Mucosa of gallbladder (tissue), 1 donor: Measurements from ENCODE around the gene ADAMTS18. TPM values are rescaled to one million over a fixed set of nuclear protein-coding genes. Genes with fewer than 3 reads are reported as not detected.
A peak's percentile ranks its signal among the peaks of the same experiment; 100 is the strongest.
"Not testable (repeated sequence)": the region's sequence is repeated elsewhere in the genome, so short reads cannot be mapped to it uniquely, and the experiment has no call there.

Experiments
- DNase-seq: peaks from one replicate; pipeline ENCODE4 v3.0.0-alpha.2; 2020; ENCODE audit warnings: low spot score
- total RNA-seq: library from RNA; stranded (reverse); gene quantifications from one replicate; pipeline ENCODE4 v1.2.1, GENCODE V29; 2021
- donor health status: DM: no; HTN: no; CAD: no.

ADAMTS18 gene
- total RNA-seq, 1 donor from 2014 or later = not detected

DNA sequence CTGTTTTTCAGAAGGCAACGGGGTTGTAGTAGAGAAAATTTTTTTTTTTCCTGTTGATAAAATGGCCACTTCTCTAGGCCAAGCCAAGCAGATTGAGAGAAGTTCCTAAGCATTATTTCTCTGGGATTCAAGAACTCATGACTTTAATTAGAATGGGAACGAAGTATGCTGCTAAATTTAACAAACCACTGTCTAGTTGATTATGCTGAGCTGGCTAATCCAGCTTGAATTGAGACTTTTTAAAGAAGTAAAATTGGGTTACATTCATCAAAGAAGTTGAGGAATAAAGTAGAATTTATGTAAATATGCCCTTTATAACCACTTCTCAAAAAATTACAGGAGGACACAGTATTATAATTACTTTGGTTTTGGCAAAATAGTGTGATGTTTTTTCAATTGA lies 152.5 kb downstream of the ADAMTS18 start:
- no peak for DNase-seq

DNA sequence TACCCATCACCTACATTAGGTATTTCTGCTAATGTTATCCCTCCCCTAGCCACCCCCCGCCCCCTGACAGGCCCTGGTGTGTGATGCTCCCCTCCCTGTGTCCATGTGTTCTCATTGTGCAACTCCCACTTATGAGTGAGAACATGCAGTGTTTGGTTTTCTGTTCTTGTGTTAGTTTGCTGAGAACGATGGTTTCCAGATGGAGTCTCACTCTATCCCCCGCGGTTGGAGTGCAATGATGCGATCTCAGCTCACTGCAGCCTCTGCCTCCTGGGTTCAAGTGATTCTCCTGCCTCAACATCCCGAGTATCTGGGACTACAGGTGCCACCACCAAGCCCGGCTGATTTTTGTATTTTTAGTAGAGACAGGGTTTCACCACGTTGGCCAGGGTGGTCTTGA lies 155.5 kb downstream of the ADAMTS18 start:
- DNase-seq = not testable (repeated sequence)

DNA sequence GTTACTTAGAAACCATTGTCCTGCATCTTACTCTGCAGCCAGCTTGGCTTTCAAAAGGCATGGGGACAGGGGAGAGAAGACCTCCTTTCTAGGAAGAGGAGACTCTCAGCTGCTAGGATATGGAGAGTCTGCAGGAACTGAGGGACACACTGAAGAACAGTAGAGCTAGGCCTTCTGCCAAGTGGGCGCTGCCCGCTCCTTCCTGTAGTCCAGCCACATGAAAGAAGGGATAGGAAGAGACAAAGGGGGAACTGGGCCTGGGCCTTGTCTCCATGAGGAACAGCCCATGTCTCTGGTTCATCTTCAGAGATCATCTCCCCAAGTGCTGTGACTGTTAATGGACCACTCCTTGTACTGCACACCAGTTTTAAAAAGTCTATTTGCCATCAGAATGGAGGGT lies 157.3 kb downstream of the ADAMTS18 start:
- no peak for DNase-seq

DNA sequence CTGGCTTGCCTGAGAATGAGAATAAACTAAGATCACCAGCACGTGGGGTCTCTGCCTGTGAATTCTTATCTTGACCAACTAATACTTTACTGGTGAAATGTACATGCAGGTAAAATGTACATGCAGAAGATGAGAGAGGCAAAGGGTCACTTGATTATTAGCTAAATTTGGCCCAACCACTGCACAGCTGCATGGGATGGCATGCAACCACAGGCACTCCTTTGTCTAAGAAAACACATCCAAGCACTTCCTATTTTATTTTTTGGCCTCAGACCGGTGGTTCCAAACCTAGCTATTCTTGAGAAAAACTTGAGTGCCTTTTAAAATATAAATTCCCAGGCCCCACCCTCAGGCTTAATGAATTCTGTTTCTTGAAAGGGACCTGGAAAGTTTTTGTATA lies 157.7 kb downstream of the ADAMTS18 start:
- no peak for DNase-seq

DNA sequence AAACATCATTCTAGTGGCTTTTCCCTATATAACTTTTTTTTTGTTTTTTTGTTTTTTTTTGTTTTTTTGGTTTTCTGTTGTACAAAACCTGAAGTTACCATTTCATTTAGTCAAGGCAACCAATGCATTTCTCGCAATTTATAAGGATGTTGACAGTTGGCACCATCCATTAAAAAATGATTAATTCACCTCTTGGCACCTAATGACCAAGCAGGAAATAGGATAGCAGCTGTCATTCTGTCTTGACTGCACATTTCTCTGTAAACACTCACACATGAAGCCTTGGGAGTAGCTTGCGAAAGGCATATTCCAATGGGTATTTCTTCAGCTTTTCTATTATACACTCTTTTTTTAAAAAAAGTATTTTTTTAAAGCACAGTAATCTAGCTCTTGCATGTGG lies 158.2 kb downstream of the ADAMTS18 start:
- DNase-seq = no peak

DNA sequence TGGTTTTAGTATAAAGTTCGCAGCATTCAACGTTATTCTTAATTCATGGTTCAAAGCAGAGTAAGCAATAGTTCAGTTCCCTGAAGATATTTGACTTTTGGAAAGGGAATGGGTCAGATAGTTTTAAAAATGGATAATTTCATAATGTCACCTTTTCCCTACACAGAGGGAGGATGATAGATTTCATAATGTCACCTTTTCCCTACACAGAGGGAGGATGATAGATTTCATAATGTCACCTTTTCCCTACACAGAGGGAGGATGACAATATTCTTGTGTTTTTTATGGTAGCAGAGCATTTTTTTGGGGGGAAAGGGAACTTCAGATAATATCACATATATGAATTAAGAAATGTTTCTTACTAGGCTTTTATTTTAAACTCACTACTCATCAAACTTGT lies 159.5 kb downstream of the ADAMTS18 start:
- not testable (repeated sequence) for DNase-seq

DNA sequence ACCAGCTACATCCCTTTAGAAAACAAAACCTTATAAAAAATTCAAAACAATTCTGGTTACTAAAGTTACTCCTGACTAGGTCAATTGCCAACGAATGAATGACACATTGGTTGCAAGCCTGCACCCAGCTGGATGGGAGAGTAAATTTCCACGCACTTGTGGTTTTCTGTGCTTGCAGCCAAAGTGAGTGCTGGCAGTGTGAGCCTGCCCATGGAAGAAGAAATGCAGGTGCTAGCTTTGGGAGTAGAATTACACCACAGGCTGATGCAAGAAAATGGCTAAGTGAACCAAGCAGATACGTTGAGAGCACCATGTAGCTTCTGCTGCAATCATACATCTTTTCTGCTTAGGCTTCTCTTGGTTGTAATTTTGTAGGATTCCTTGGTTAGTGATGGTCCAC lies 161.0 kb downstream of the ADAMTS18 start:
- DNase-seq = no peak

DNA sequence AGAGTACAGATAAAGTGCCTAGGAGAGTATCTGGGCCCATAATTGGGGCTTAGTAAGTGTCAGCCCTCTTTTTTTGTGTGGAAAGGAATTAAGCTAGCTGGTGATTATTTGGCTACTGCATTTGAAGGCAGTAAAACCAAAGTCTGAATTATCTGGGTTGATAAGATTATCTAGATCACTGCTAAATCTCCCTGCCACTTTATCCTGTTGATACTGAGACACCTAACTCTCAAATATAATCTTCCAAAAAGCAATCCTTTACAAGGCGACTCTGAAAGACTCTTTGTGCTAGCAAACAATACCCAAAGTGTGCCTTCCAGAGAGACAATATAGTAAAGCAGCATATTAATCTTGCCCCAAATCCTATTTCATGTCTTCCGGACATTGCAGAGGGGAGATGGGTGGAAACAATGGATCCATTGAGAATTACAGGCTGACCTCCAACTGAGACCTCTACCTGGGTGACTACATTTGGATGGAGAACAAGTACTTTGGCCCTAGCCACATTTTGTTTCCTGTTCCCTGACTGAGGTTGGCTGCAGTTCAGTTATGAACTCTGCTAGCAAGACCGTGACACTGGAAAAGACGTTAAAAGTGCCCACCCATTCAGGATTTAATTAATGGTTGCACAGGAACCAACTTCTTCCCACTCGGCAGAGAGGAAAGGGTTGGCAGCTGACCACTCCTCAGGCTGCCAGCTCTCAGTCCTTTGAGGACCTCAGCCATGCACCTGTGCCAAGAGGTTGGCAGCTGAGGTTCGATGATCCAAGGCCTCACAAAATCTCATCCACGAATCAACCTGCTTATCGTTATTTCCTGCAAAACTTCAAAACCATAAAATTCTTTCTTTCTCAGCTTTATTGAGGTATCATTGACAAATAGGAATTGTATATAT lies 163.1 kb downstream of the ADAMTS18 start:
- DNase-seq = no peak

DNA sequence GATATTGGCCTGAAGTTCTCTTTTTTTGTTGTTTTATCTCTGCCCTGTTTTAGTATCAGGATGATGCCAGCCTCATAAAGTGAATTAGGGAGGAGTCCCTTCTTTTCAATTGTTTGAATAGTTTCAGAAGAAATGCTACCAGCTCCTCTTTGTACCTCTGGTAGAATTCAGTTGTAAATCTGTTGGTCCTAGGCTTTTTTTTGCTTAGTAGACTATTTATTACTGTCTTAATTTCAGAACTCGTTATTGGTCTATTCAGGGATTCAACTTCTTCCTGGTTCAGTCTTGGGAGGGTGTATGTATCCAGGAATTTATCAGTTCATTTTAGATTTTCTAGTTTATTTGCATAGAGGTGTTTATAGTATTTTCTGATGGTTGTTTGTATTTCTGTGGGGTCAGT lies 168.6 kb downstream of the ADAMTS18 start:
- DNase-seq = not testable (repeated sequence)

DNA sequence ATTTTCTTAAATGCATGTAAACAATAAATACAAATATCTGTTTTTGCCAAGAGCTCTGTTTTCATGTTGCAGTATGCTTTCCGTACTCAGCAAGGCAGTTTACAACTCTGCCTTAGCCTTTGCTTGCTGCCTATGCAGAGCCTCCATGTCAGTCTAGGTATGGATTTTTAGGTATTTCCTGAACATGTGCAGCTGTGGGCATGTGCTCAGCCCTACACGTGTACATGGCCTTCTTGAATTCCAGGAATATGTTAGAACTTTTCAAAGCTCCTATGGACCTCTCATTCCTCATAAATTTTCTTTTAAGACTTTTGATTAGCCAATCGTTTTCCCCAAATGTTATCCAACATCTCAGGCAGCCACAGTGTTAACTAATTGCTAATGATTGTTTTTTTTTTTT lies 171.9 kb downstream of the ADAMTS18 start:
- no peak for DNase-seq

DNA sequence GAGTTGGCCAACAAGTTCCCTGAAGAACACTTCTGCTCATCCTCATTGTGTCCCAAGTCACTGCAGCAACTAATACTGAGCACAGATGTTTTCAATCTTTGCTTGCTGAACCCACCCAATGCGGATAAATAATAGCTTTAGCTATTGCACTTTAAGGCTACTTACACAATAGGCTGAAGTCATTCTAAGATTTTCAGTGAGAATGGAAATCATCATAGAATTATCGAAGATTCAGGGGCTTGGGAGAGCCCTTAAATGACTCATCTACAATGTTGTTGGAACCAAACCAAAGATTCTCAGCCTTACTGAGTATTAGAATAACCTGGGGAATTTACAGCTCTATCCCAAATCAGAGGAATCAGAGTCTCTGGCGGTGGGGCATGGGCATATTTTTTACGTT lies 184.4 kb downstream of the ADAMTS18 start:
- DNase-seq = no peak

DNA sequence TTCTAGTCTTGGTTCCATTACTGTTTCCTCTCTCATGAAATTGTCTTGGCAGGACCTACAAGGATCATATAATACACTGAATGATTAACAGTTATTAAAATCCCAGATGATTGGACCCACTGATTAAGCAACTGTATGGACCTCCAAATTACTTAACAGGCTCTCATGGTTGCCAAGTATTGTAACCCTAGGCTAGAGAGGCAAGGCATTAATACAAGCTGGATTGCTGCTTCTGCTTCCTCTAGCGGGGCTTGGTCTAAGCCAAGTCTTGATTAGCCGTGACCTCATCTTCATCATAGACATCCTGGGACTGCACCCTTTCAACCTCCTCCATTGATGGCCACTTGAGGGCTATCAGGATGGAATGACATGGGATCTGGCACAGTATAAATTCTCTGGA lies 188.7 kb downstream of the ADAMTS18 start:
- no peak for DNase-seq

DNA sequence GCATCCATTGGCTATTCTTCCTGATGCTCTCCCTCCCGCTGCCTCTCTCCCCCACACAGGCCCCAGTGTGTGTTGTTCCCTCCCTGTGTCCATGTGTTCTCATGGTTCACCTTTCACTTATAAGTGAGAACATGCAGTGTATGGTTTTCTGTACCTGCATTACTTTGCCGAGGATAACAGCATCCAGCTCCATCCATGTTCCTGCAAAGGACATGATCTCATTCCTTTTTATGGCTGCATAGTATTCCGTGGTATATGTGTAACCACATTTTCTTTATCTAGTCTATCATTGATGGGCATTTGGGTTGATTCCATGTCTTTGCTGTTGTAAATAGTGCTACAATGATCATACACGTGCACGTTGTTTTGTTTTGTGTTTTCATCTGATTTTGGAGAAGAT lies 192.4 kb downstream of the ADAMTS18 start:
- not testable (repeated sequence) for DNase-seq

DNA sequence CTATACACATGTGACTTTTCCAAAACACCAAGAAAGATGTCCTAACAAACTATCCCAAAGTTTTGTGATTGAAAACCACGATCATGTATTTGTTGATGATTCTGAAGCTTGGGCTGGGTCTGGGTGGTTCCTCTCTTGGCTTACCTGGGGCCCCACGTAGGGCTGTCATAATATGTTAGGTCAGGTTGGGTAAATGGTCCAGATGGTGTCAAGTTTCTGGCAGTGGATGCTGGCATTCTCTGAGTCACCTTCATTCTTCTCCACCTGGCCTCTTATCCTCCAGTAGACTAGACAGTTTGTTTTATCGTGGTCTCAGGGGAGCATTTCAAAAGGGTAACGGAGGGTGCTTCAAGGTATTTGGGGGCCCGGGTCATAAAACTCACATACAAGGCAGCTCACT lies 196.2 kb downstream of the ADAMTS18 start:
- DNase-seq = no peak

DNA sequence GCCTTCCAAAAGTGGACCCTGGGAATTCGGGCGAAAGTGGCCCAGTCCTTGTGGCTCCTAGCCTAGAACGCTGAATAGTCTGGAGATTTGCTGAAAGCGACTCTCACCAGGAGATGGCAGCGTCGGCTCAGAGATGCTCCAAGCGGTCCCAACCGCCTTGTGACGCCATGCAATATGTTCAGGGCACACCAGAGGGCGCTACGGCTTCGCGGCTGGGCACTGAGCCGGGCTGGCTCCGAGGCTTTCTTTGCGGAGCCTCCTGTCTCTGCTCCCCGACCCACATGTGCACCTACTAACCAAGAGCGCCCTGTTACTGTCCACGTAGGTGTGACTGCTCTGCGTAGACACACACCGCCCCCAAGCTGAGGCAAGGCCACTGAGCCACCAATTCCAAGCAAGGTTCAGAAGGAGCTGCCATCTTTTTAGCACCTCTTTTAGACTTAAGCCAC lies 198.7 kb downstream of the ADAMTS18 start:
- DNase-seq = peak; percentile 88

DNA sequence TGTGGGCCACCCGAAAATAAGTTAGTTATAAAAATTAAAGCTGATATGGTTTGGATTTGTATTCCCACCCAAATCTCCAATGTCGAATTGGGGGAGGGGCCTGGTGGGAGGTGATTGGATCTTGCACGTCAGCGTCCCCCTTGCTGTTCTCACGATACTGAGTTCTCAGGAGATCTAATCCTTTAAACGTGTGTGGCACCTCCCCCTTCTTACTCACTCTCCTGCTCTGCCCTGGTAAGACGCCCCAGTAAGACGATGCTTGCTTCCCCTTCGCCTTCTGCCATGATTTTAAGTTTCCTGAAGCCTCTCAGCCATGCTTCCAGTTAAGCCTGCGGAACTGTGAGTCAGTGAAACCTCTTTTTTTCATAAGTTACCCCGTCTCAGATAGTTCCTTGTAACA lies 200.2 kb downstream of the ADAMTS18 start:
- no peak for DNase-seq

DNA sequence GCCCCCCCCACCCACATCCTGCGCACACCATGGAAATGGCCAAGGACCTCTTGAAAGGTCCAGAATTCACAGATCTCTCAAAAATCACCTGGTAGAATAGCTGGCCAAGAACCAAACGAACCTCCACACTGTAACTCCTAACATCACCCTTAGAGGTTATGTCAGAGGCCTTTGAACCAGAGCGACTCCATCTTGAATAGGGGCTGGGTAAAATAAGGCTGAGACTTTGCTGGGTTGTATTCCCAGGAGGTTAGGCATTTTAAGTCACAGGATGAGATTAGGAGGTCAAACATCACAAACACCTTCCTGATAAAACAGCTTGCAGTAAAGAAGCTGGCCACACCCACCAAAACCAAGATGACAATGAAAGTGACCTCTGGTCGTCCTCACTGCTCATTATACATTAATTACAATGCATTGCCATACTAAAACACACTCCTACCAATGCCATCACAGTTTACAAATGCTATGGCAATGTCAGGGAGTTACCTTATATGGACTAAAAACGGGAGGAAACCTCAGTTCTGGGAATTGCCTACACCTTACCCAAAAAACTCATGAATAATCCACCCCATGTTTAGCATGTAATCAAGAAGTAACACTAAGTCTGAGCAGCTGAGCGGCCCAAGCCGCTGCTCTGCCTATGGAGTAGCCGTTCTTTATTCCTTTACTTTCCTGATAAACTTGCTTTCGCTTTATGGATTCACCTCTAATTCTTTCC lies 200.9 kb downstream of the ADAMTS18 start:
- DNase-seq = no peak

Other genes starting within 250 kb of the ADAMTS18 start
- 86.3 TPM for gene MON1B, start 243.8 kb downstream of the ADAMTS18 start, total RNA-seq
- 2.3 TPM for gene SYCE1L, start 235.6 kb downstream of the ADAMTS18 start, total RNA-seq